ENCODE results near the gene NEDD8.

DNA sequence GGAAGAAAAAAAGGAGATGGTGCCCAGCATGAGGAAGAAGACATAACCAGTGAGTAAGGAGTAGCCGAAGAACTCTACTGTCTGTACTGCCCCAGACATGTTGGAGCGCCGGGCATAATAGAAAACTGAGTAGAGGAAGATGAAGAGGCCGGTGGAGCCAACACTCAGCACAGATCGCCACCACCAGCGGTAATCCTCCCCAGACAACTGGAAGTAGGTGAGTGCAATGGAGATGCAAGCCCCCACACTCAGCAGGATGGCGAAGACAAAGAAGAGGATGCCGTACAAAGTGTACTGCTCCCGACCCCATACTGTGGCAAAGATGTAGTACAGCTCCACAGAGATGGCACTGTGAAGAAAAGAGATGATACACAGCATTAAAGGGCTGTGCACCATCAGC, 42.7 kb downstream of the NEDD8 start:
- TF ChIP-seq, protein P1, sequence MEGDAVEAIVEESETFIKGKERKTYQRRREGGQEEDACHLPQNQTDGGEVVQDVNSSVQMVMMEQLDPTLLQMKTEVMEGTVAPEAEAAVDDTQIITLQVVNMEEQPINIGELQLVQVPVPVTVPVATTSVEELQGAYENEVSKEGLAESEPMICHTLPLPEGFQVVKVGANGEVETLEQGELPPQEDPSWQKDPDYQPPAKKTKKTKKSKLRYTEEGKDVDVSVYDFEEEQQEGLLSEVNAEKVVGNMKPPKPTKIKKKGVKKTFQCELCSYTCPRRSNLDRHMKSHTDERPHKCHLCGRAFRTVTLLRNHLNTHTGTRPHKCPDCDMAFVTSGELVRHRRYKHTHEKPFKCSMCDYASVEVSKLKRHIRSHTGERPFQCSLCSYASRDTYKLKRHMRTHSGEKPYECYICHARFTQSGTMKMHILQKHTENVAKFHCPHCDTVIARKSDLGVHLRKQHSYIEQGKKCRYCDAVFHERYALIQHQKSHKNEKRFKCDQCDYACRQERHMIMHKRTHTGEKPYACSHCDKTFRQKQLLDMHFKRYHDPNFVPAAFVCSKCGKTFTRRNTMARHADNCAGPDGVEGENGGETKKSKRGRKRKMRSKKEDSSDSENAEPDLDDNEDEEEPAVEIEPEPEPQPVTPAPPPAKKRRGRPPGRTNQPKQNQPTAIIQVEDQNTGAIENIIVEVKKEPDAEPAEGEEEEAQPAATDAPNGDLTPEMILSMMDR (conservative IDR thresholded peaks at IDR 0.05; ENCODE audit: low read depth, low read length): no peak
- TF ChIP-seq CEBPB (IDR thresholded peaks at IDR 0.05; ENCODE audit: low read depth, low read length): no peak
- TF ChIP-seq POLR2A (IDR thresholded peaks at IDR 0.05; ENCODE audit: low read depth, low read length): no peak
- no peak for TF ChIP-seq SMC3 (IDR thresholded peaks at IDR 0.05; ENCODE audit: low read depth, low read length)
- TF ChIP-seq ELK1 (IDR thresholded peaks at IDR 0.05; ENCODE audit: borderline replicate concordance, low read depth, low read length): no peak
- TF ChIP-seq BHLHE40 (IDR thresholded peaks at IDR 0.05; ENCODE audit: low read depth, low read length): no peak
- TF ChIP-seq RAD21 (IDR thresholded peaks at IDR 0.05; ENCODE audit: low read length): no peak
- no peak for TF ChIP-seq USF2 (IDR thresholded peaks at IDR 0.05; ENCODE audit: low read depth, low read length)
- no peak for TF ChIP-seq MAZ (IDR thresholded peaks at IDR 0.05; ENCODE audit: borderline replicate concordance, low read depth, low read length)
- no peak for TF ChIP-seq RFX5 (IDR thresholded peaks at IDR 0.05; ENCODE audit: low read depth, low read length)
- no peak for TF ChIP-seq MXI1 (IDR thresholded peaks at IDR 0.05; ENCODE audit: borderline replicate concordance, low read depth, low read length)

Data from IMR-90 (cell line).